Glutamatergic neuron (in vitro differentiated cells): ENCODE measurements around the gene CFAP74. TPM values are rescaled to one million over a fixed set of nuclear protein-coding genes. Genes with fewer than 3 reads are reported as not detected.

Source experiments
- DNase-seq: peaks from one replicate; pipeline ENCODE4 v3.0.0; 2022
- H3K27ac Mint-ChIP-seq: one replicate; pipeline ENCODE4 v1.8.0; 2020; ENCODE audit warnings: mild to moderate bottlenecking, mixed read lengths, inconsistent platforms; ENCODE audit not compliant: unreplicated experiment
- H3K27me3 Mint-ChIP-seq: one replicate; pipeline ENCODE4 v1.8.0; 2020; ENCODE audit warnings: mild to moderate bottlenecking, moderate library complexity, mixed read lengths, inconsistent platforms; ENCODE audit not compliant: unreplicated experiment
- H3K36me3 Mint-ChIP-seq: one replicate; pipeline ENCODE4 v1.8.0; 2020; ENCODE audit warnings: mild to moderate bottlenecking, mixed read lengths, inconsistent platforms; ENCODE audit not compliant: unreplicated experiment
- H3K4me1 Mint-ChIP-seq: one replicate; pipeline ENCODE4 v1.8.0; 2020; ENCODE audit warnings: mild to moderate bottlenecking, low read depth, mixed read lengths, inconsistent platforms; ENCODE audit not compliant: unreplicated experiment
- H3K4me3 Mint-ChIP-seq: one replicate; pipeline ENCODE4 v1.8.0; 2020; ENCODE audit warnings: mild to moderate bottlenecking, mixed read lengths, inconsistent platforms; ENCODE audit not compliant: unreplicated experiment
- H3K9me3 Mint-ChIP-seq: one replicate; pipeline ENCODE4 v1.8.0; 2020; ENCODE audit warnings: mild to moderate bottlenecking, moderate library complexity, mixed read lengths, inconsistent platforms; ENCODE audit not compliant: unreplicated experiment
- total RNA-seq: library from RNA; stranded (reverse); fragmentation: NEBNext Ultra II Directional; extraction: Animal tissue kit (Norgen Biotek cat#: 25700); gene quantifications from one replicate; pipeline ENCODE4 v1.2.1, GENCODE V29; 2021; ENCODE audit not compliant: unreplicated experiment
- TF ChIP-seq, protein P1 (sequence below): fragments of 200-600 bp; sonication (generic); IDR thresholded peaks from one replicate; pipeline ENCODE4 v1.5.0; 2021; ENCODE audit not compliant: partially characterized antibody, unreplicated experiment

CFAP74 gene
- total RNA-seq, 1 donor from 2014 or later, result not detected

DNA sequence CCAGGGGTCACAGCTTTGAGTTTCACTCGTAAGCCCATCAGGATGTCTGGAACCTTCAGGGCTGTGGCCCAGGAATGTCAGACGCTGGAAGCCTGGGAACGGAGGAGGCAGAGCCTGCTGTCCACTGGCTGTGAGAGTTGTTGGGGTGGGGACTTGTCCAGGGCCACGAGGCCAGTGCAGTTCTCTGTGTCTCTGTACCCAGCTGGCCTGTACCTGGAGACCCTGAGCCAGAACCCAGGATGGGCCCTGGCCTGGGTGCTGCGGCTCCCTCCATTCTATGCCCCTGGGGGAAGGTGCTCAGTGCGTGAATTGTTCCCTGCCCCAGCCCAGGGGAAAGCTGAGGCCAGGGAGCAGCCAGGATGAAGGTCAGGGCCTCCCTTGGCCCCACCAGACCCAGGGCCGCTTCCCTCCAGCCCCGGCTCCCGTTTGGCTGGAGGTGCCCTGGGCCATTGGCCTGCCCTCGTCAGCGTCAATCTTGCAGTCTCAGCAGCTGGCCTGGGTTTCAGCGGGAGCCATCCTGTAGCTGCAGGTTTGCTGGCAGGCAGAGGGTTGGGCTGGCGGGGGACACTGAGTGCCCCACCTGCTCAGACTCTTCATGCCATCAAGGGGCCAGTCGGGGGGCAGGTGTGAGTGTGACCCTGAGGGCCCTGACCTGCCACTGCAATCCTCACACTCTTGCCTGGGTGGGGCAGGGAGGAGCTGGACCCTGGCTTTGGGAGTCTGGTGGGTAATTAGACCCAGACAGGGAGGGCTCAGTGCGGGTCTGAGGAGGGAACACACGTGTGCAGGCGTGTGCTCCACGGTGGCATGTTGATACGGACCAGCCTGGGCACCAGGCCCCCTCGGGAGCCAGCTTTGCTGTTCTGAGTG is 89.2 kb downstream of the CFAP74 start:
- Mint-ChIP-seq H3K36me3 (no peaks in the 10 kb centered on the region), H3K4me3 (no peak overlapping the region), H3K27ac (no peak overlapping the region), H3K4me1 (peaks cover 9% of the 10 kb centered on the region), H3K27me3 (peaks cover 6% of the 10 kb centered on the region), H3K9me3 (peaks cover 9% of the 10 kb centered on the region)
- DNase-seq, result peak; percentile 31
- TF ChIP-seq, protein P1, sequence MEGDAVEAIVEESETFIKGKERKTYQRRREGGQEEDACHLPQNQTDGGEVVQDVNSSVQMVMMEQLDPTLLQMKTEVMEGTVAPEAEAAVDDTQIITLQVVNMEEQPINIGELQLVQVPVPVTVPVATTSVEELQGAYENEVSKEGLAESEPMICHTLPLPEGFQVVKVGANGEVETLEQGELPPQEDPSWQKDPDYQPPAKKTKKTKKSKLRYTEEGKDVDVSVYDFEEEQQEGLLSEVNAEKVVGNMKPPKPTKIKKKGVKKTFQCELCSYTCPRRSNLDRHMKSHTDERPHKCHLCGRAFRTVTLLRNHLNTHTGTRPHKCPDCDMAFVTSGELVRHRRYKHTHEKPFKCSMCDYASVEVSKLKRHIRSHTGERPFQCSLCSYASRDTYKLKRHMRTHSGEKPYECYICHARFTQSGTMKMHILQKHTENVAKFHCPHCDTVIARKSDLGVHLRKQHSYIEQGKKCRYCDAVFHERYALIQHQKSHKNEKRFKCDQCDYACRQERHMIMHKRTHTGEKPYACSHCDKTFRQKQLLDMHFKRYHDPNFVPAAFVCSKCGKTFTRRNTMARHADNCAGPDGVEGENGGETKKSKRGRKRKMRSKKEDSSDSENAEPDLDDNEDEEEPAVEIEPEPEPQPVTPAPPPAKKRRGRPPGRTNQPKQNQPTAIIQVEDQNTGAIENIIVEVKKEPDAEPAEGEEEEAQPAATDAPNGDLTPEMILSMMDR, result no peak

DNA sequence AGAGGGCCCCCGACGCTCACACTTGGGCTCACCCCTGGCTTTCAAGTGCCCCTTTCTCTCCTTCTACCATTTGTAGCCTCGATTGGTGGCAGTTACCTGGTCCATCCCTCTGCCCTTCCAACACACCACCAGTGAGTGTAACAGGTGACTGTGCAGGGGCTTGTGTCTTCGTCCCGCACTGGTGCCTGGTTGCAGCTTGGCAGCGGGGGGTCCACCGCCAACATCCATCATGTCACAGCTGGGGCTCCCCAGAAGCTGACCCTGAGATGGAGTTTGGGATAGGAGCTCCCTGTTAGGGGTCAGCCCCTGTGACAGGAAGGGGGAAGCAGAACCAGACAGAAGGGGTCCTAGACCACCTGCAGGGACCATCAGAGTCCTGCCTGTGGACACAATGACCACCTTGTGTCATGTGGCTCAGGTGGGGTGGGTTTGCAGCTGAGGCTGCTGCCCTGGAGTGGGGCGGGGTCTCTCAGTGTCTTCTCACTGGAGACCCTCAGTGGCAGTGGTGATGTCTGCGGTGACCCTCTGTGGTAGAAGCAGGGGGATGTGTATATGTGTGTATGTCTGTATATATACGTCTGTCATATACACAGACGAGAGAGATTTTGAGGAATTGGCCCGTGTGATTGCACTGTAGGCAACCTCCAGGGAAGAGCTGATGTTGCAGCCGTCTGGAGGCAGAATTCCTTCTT is 92.1 kb downstream of the CFAP74 start:
- peak; percentile 13 for DNase-seq
- H3K36me3 Mint-ChIP-seq, result no peaks in the 10 kb centered on the region
- no peak overlapping the region for H3K27ac Mint-ChIP-seq
- H3K4me3 Mint-ChIP-seq, result peak overlapping the region; percentile 55
- peaks cover 9% of the 10 kb centered on the region for H3K9me3 Mint-ChIP-seq
- TF ChIP-seq, protein P1, result no peak
- peaks cover 9% of the 10 kb centered on the region for H3K4me1 Mint-ChIP-seq
- peaks cover 6% of the 10 kb centered on the region for H3K27me3 Mint-ChIP-seq

DNA sequence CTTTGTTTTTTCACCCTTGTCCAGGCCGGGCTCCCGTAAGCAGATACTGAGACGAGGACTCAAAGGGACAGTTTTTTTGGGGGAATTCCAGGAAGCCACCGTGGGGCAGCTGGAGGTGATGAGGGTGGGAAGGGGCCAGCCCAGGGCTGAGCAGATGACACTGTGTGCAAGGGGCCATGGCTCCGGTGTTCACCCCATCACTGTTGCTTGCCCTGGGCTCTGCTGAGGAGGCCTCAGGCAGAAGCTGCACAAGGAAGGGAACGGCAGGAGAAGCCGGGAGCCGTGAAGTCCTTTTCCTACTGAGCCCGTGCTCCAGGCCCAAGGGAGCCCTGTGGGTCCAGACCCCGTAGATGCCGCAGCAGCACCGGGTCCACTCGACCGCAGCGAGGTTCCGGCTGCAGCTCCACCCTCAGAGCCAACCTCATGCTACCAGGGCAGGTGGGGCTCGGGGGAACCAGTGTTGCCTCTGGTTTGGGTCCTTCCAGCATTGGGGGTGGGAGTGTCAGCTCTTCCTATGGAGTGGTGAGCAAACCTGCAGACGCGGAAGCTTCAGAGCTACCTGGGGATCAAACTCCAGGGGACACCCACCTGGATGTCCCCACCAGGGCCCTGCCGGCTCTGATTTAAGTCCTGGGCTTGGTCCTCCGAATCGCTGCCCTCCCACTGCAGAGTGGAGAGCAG is 92.8 kb downstream of the CFAP74 start:
- H3K27me3 Mint-ChIP-seq, result peaks cover 8% of the 10 kb centered on the region
- H3K4me1 Mint-ChIP-seq, result peaks cover 14% of the 10 kb centered on the region
- TF ChIP-seq, protein P1, result no peak
- H3K36me3 Mint-ChIP-seq, result no peaks in the 10 kb centered on the region
- DNase-seq, result no peak
- H3K9me3 Mint-ChIP-seq, result peaks cover 9% of the 10 kb centered on the region
- H3K4me3 Mint-ChIP-seq, result no peak overlapping the region
- no peak overlapping the region for H3K27ac Mint-ChIP-seq

DNA sequence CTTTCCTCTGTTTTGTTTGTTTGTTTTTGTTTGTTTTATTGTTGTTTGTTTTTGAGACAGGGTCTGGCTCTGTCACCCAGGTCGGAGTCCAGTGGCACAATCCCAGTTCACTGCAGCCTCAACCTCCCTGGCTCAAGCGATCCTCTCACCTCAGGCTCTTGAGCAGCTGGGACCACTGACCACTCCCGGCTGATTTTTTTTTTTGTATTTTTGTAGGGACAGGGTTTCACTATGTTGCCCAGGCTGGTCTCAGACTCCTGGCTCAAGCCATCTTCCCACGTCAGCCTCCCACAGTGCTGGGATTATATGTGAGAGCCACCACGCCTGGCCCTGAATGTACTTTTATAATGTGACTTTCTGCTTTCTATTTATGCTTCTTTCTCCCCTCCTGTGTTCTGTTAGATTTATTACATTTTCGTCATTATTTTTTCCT is 93.5 kb downstream of the CFAP74 start:
- Mint-ChIP-seq H3K27me3 (peaks cover 8% of the 10 kb centered on the region), H3K4me3 (peak overlapping the region; percentile 83), H3K9me3 (peaks cover 9% of the 10 kb centered on the region), H3K36me3 (no peaks in the 10 kb centered on the region), H3K4me1 (peaks cover 12% of the 10 kb centered on the region), H3K27ac (no peak overlapping the region)
- TF ChIP-seq, protein P1, result no peak
- DNase-seq, result no peak

DNA sequence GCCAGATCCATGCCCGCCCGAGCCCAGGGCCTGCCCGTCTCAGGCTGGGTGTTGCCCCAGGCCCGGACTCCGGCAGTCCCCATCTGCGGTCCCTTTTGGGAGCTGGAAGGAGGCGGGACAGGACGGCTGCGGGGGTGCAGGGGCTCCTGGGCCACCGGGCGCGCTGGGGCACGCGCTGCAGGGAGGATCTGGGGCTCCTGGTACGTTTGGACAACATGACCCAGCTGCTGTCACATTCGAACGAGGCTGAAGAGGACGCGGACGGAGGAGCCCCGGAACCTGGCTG is 95.1 kb downstream of the CFAP74 start:
- TF ChIP-seq, protein P1, result no peak
- Mint-ChIP-seq H3K9me3 (peaks cover 7% of the 10 kb centered on the region), H3K27ac (no peak overlapping the region), H3K36me3 (no peaks in the 10 kb centered on the region), H3K4me1 (peaks cover 12% of the 10 kb centered on the region), H3K4me3 (peak overlapping the region; percentile 59), H3K27me3 (peaks cover 4% of the 10 kb centered on the region)
- no peak for DNase-seq
